ENCODE results near the gene MAPKBP1.

GRCh38 chr15:41775651-41776050 lies 1.4 kb downstream of the MAPKBP1 start:
- TF ChIP-seq CTCF (IDR thresholded peaks at IDR 0.05) (no peak), POLR2A (IDR thresholded peaks at IDR 0.05) (no peak)
